ENCODE measurements around the gene PGAP1. TPM values are rescaled to one million over a fixed set of nuclear protein-coding genes. Genes with fewer than 3 reads are reported as not detected.

Gene PGAP1
- total and polyA plus RNA-seq, 2 donors (not counting 1 experiment from before 2014, with no cell fraction given): 0.25 to 21.8 TPM

DNA sequence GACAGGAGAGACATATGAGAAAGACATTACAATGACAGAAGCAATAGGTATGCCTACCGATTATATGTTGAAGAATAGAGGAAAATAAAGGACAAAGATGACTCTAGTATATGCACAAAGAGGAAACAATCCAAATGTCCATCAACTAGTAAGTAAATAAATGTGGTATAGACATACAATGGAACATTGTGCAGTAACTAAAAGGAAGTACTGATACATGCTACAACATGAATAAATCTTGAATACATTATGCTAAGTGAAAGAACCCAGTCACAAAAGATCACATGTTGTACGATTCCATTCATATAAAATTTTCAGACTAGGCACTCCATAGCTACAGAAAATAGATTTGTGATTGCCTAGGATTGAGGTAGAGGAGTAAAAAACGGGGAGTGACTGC, 28.5 kb upstream of the PGAP1 start:
- Mint-ChIP-seq H3K4me3 (no peak overlapping the region), H3K4me1 (no peaks in the 10 kb centered on the region), H3K9me3 (ENCODE audit: insufficient read depth) (no peaks in the 10 kb centered on the region), H3K27me3 (peaks cover 11% of the 10 kb centered on the region), H3K27ac (no peak overlapping the region)
- no peaks in the 10 kb centered on the region for H3K9me3 ChIP-seq (ENCODE audit: control extremely low read depth in 1 of 3, control insufficient read depth in 2 of 3, insufficient read depth in 1 of 3, low read length in 2 of 3)
- H4K20me1 ChIP-seq (ENCODE audit: control insufficient read depth, insufficient read depth, low read length, poor library complexity, severe bottlenecking): no peaks in the 10 kb centered on the region
- no peak for TF ChIP-seq EZH2 (IDR thresholded peaks at IDR 0.05; ENCODE audit: borderline replicate concordance, insufficient read depth, low read depth, low read length, poor library complexity, severe bottlenecking)
- TF ChIP-seq, protein P1, sequence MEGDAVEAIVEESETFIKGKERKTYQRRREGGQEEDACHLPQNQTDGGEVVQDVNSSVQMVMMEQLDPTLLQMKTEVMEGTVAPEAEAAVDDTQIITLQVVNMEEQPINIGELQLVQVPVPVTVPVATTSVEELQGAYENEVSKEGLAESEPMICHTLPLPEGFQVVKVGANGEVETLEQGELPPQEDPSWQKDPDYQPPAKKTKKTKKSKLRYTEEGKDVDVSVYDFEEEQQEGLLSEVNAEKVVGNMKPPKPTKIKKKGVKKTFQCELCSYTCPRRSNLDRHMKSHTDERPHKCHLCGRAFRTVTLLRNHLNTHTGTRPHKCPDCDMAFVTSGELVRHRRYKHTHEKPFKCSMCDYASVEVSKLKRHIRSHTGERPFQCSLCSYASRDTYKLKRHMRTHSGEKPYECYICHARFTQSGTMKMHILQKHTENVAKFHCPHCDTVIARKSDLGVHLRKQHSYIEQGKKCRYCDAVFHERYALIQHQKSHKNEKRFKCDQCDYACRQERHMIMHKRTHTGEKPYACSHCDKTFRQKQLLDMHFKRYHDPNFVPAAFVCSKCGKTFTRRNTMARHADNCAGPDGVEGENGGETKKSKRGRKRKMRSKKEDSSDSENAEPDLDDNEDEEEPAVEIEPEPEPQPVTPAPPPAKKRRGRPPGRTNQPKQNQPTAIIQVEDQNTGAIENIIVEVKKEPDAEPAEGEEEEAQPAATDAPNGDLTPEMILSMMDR (IDR thresholded peaks at IDR 0.05): no peak
- no peak overlapping the region for H3K27ac ChIP-seq (ENCODE audit: low read length in 2 of 2)
- ChIA-PET POLR2A (no interaction called here), CTCF (no interaction called here)
- no peak overlapping the region for H3K4me3 ChIP-seq (ENCODE audit: control extremely low read depth in 1 of 5, extremely low read depth in 1 of 5, insufficient read depth in 1 of 5, low read depth in 2 of 5, low read length in 4 of 5)
- 83% methylated on average over 1 of the region's 3 CpGs for WGBS (ENCODE audit: insufficient coverage)
- no peaks in the 10 kb centered on the region for H3K36me3 ChIP-seq (replicated peaks in 1 of 2; ENCODE audit: control extremely low read depth in 1 of 2, control insufficient read depth in 1 of 2, extremely low read depth in 1 of 2, insufficient read depth in 2 of 2, low read length in 1 of 2)
- no peaks in the 10 kb centered on the region for H3K4me1 ChIP-seq (ENCODE audit: control insufficient read depth in 2 of 2, insufficient read depth in 2 of 2, low read length in 2 of 2)
- H2AFZ ChIP-seq (ENCODE audit: insufficient read depth, low read depth, low read length, poor library complexity, severe bottlenecking): no peak overlapping the region
- H3K79me2 ChIP-seq (ENCODE audit: control insufficient read depth, insufficient read depth, low read length): no peaks in the 10 kb centered on the region
- DNase-seq: no peak
- intact Hi-C loops (cut with micrococcal nuclease): no loop called here
- H3K9ac ChIP-seq (ENCODE audit: low read length): no peak overlapping the region
- H3K27me3 ChIP-seq (replicated peaks in 1 of 4; ENCODE audit: control extremely low read depth in 1 of 4, control insufficient read depth in 3 of 4, insufficient read depth in 4 of 4, low read length in 3 of 4): peaks cover 0 to 2% (median 0%) of the 10 kb centered on the region in 4 experiments
- no peak overlapping the region for H3K4me2 ChIP-seq (replicated peaks; ENCODE audit: low read depth, low read length, poor library complexity, severe bottlenecking)
- ATAC-seq (ENCODE audit: low read depth): no peak

DNA sequence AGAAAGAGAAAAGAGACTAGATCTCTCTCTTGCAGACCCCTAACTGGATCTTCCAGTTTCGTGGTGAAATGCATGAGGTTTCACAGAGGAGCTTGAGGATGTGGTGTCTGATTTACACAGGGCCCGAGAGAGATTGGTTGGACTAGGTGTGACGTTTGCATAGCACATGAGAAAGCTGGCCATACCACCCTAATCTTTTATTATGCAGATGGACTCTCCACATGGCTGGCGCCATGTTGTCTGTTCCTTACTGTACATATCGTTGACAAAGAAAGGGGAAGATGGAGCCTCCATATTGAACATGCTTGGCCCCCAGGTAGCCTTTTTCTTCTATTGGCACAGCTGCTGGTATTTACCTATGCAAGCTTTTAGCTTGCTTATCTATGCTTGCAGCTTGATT, 27.5 kb upstream of the PGAP1 start:
- no peak for DNase-seq
- ChIA-PET POLR2A (no interaction called here), CTCF (no interaction called here)
- no peak overlapping the region for H3K4me2 ChIP-seq (replicated peaks; ENCODE audit: low read depth, low read length, poor library complexity, severe bottlenecking)
- no peak overlapping the region for H2AFZ ChIP-seq (ENCODE audit: insufficient read depth, low read depth, low read length, poor library complexity, severe bottlenecking)
- H3K4me3 ChIP-seq (ENCODE audit: control extremely low read depth in 1 of 5, extremely low read depth in 1 of 5, insufficient read depth in 1 of 5, low read depth in 2 of 5, low read length in 4 of 5): no peak overlapping the region
- Mint-ChIP-seq H3K27me3 (peaks cover 12% of the 10 kb centered on the region), H3K27ac (no peak overlapping the region), H3K4me1 (no peaks in the 10 kb centered on the region), H3K4me3 (no peak overlapping the region), H3K9me3 (ENCODE audit: insufficient read depth) (no peaks in the 10 kb centered on the region)
- 100% methylated on average over 2 of the region's 5 CpGs for WGBS (ENCODE audit: insufficient coverage)
- no peaks in the 10 kb centered on the region for H3K9me3 ChIP-seq (ENCODE audit: control extremely low read depth in 1 of 3, control insufficient read depth in 2 of 3, insufficient read depth in 1 of 3, low read length in 2 of 3)
- H3K27ac ChIP-seq (ENCODE audit: low read length in 2 of 2): no peak overlapping the region
- intact Hi-C loops (cut with micrococcal nuclease): no loop called here
- TF ChIP-seq, protein P1 (IDR thresholded peaks at IDR 0.05): no peak
- TF ChIP-seq EZH2 (IDR thresholded peaks at IDR 0.05; ENCODE audit: borderline replicate concordance, insufficient read depth, low read depth, low read length, poor library complexity, severe bottlenecking): no peak
- H3K79me2 ChIP-seq (ENCODE audit: control insufficient read depth, insufficient read depth, low read length): no peaks in the 10 kb centered on the region
- peaks cover 0 to 3% (median 0%) of the 10 kb centered on the region in 4 experiments for H3K27me3 ChIP-seq (replicated peaks in 1 of 4; ENCODE audit: control extremely low read depth in 1 of 4, control insufficient read depth in 3 of 4, insufficient read depth in 4 of 4, low read length in 3 of 4)
- H3K36me3 ChIP-seq (replicated peaks in 1 of 2; ENCODE audit: control extremely low read depth in 1 of 2, control insufficient read depth in 1 of 2, extremely low read depth in 1 of 2, insufficient read depth in 2 of 2, low read length in 1 of 2): no peaks in the 10 kb centered on the region
- no peaks in the 10 kb centered on the region for H4K20me1 ChIP-seq (ENCODE audit: control insufficient read depth, insufficient read depth, low read length, poor library complexity, severe bottlenecking)
- no peak for ATAC-seq (ENCODE audit: low read depth)
- no peak overlapping the region for H3K9ac ChIP-seq (ENCODE audit: low read length)
- H3K4me1 ChIP-seq (ENCODE audit: control insufficient read depth in 2 of 2, insufficient read depth in 2 of 2, low read length in 2 of 2): no peaks in the 10 kb centered on the region
